ENCODE data around the gene BEND7. TPM values are rescaled to one million over a fixed set of nuclear protein-coding genes. Genes with fewer than 3 reads are reported as not detected.
"Not testable (repeated sequence)": the region's sequence is repeated elsewhere in the genome, so short reads cannot be mapped to it uniquely, and the experiment has no call there.

BEND7 gene
- polyA plus RNA-seq, 1 donor (not counting 4 experiments of a cell fraction or from before 2014, with no cell fraction given) = 4.4 TPM

DNA sequence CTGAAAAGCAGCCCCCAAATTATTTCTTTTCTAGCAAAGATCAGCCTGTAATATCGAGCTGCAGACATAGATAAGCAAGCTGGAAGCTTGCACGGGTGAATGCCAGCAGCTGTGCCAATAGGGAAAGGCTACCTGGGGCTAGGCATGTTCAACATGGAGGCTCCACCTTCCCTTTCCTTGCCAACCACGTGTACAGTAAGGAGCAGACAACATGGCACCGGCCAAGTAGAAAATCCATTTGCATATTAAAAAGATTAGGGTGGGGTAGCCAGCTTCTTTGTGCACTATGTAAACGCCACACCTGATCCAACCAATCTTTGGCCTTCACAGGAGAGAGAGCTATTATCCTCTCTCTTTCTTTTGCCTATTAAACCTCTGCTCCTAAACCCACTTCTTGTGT, 124.0 kb downstream of the BEND7 start:
- Histone ChIP-seq H3K9me3 (ENCODE audit: control insufficient read depth, low read depth, low read length) (no peaks in the 10 kb centered on the region), H3K36me3 (ENCODE audit: control insufficient read depth in 2 of 2, extremely low read depth in 1 of 2, insufficient read depth in 2 of 2, low read length in 2 of 2) (no peaks in the 10 kb centered on the region), H3K4me1 (ENCODE audit: control insufficient read depth, extremely low read depth, insufficient read depth, low read length) (peaks cover 2% of the 10 kb centered on the region), H3K4me2 (ENCODE audit: control insufficient read depth, extremely low read depth, insufficient read depth, low read depth, low read length) (no peak overlapping the region), H3K4me3 (ENCODE audit: control insufficient read depth in 2 of 3, extremely low read depth in 1 of 3, insufficient read depth in 2 of 3, low read depth in 1 of 3, low read length in 3 of 3) (no peak overlapping the region), H3K27ac (ENCODE audit: control insufficient read depth, insufficient read depth, low read length) (no peak overlapping the region), H3K9me1 (ENCODE audit: control insufficient read depth, extremely low read depth, insufficient read depth, low read length) (no peaks in the 10 kb centered on the region), H3K27me3 (ENCODE audit: control insufficient read depth, extremely low read depth, insufficient read depth, low read length) (no peaks in the 10 kb centered on the region), H4K20me1 (ENCODE audit: control insufficient read depth, extremely low read depth, insufficient read depth, low read length) (no peaks in the 10 kb centered on the region), H3K79me2 (ENCODE audit: control insufficient read depth, insufficient read depth, low read length) (no peaks in the 10 kb centered on the region), H2AFZ (ENCODE audit: control insufficient read depth, low read length) (peak overlapping the region; percentile 16), H3K9ac (ENCODE audit: control insufficient read depth, extremely low read depth, insufficient read depth, low read length) (no peak overlapping the region)
- dilution Hi-C loops (cut with MboI; ENCODE audit: extremely low pct_ligation_motif_present, low sequenced_read_pairs) = no loop called here
- DNase-seq (ENCODE audit: low read depth, low spot score) (no peak), FAIRE-seq (no peak)
- no peak for TF ChIP-seq EZH2 (IDR thresholded peaks at IDR 0.05; ENCODE audit: low read length)
- TF ChIP-seq CTCF (optimal IDR thresholded peaks at IDR 0.05 in 1 of 3, IDR thresholded peaks at IDR 0.05 in 1 of 3, conservative IDR thresholded peaks at IDR 0.05 in 1 of 3; ENCODE audit: extremely low read depth in 1 of 3, insufficient read depth in 2 of 3, low read length in 3 of 3) = no peak

- TF ChIP-seq EZH2 (IDR thresholded peaks at IDR 0.05; ENCODE audit: low read length) (no peak), CTCF (optimal IDR thresholded peaks at IDR 0.05 in 1 of 3, IDR thresholded peaks at IDR 0.05 in 1 of 3, conservative IDR thresholded peaks at IDR 0.05 in 1 of 3; ENCODE audit: extremely low read depth in 1 of 3, insufficient read depth in 2 of 3, low read length in 3 of 3) (no peak)
- H4K20me1 ChIP-seq (ENCODE audit: control insufficient read depth, extremely low read depth, insufficient read depth, low read length) = no peaks in the 10 kb centered on the region
- dilution Hi-C loops (cut with MboI; ENCODE audit: extremely low pct_ligation_motif_present, low sequenced_read_pairs) = no loop called here
- no peak overlapping the region for H3K9ac ChIP-seq (ENCODE audit: control insufficient read depth, extremely low read depth, insufficient read depth, low read length)
- H2AFZ ChIP-seq (ENCODE audit: control insufficient read depth, low read length) = no peak overlapping the region
- DNase-seq (ENCODE audit: low read depth, low spot score) (no peak), FAIRE-seq (no peak)
- H3K4me1 ChIP-seq (ENCODE audit: control insufficient read depth, extremely low read depth, insufficient read depth, low read length) = peaks cover 2% of the 10 kb centered on the region
- no peak overlapping the region for H3K4me2 ChIP-seq (ENCODE audit: control insufficient read depth, extremely low read depth, insufficient read depth, low read depth, low read length)
- no peaks in the 10 kb centered on the region for H3K36me3 ChIP-seq (ENCODE audit: control insufficient read depth in 2 of 2, extremely low read depth in 1 of 2, insufficient read depth in 2 of 2, low read length in 2 of 2)
- no peak overlapping the region for H3K27ac ChIP-seq (ENCODE audit: control insufficient read depth, insufficient read depth, low read length)
- H3K9me1 ChIP-seq (ENCODE audit: control insufficient read depth, extremely low read depth, insufficient read depth, low read length) = no peaks in the 10 kb centered on the region
- H3K4me3 ChIP-seq (ENCODE audit: control insufficient read depth in 2 of 3, extremely low read depth in 1 of 3, insufficient read depth in 2 of 3, low read depth in 1 of 3, low read length in 3 of 3) = no peak overlapping the region
- no peaks in the 10 kb centered on the region for H3K79me2 ChIP-seq (ENCODE audit: control insufficient read depth, insufficient read depth, low read length)
- H3K27me3 ChIP-seq (ENCODE audit: control insufficient read depth, extremely low read depth, insufficient read depth, low read length) = no peaks in the 10 kb centered on the region
- no peaks in the 10 kb centered on the region for H3K9me3 ChIP-seq (ENCODE audit: control insufficient read depth, low read depth, low read length)
Measured at GRCh38 chr10:13404305-13404759, 124.5 kb downstream of the BEND7 start.

DNA sequence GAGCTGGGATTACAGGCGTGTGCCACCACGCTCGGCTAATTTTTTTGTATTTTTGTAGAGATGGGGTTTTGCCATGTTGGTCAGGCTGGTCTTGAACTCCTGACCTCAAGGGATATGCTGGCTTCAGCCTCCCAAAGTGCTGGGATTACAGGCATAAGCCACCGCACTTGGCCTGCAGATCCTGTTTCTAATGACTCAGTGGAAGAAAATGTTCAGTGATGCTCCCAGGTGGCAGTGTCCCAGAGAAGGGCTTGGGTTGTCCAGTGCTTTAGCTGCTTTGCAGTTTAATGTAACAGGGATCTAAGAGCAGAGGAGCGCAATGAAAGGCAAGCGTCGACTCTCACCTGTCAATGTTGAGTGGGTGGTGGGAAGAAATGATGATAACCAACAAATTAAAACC, 125.4 kb downstream of the BEND7 start:
- H3K4me3 ChIP-seq (ENCODE audit: control insufficient read depth in 2 of 3, extremely low read depth in 1 of 3, insufficient read depth in 2 of 3, low read depth in 1 of 3, low read length in 3 of 3); H3K79me2 ChIP-seq (ENCODE audit: control insufficient read depth, insufficient read depth, low read length); H3K27me3 ChIP-seq (ENCODE audit: control insufficient read depth, extremely low read depth, insufficient read depth, low read length); H4K20me1 ChIP-seq (ENCODE audit: control insufficient read depth, extremely low read depth, insufficient read depth, low read length); H3K9me3 ChIP-seq (ENCODE audit: control insufficient read depth, low read depth, low read length); H2AFZ ChIP-seq (ENCODE audit: control insufficient read depth, low read length); H3K27ac ChIP-seq (ENCODE audit: control insufficient read depth, insufficient read depth, low read length); H3K4me1 ChIP-seq (ENCODE audit: control insufficient read depth, extremely low read depth, insufficient read depth, low read length); H3K4me2 ChIP-seq (ENCODE audit: control insufficient read depth, extremely low read depth, insufficient read depth, low read depth, low read length); H3K36me3 ChIP-seq (ENCODE audit: control insufficient read depth in 2 of 2, extremely low read depth in 1 of 2, insufficient read depth in 2 of 2, low read length in 2 of 2); H3K9ac ChIP-seq (ENCODE audit: control insufficient read depth, extremely low read depth, insufficient read depth, low read length); dilution Hi-C loops (cut with MboI; ENCODE audit: extremely low pct_ligation_motif_present, low sequenced_read_pairs); H3K9me1 ChIP-seq (ENCODE audit: control insufficient read depth, extremely low read depth, insufficient read depth, low read length); DNase-seq (ENCODE audit: low read depth, low spot score); FAIRE-seq: not testable (repeated sequence)
